ENCODE data around the gene PTPRH.

GRCh38 chr19:55161571-55162322 lies 47.6 kb downstream of the PTPRH start:
- TF ChIP-seq CTCF (IDR thresholded peaks at IDR 0.05 in 8 of 11, conservative IDR thresholded peaks at IDR 0.05 in 3 of 11), result no peak
- no peak for TF ChIP-seq POLR2A (IDR thresholded peaks at IDR 0.05)
- no peak for TF ChIP-seq POLR2AphosphoS5 (IDR thresholded peaks at IDR 0.05)

All from spleen (tissue), 7 donors.